Osteoblast (primary cell): ENCODE measurements around the gene KRTAP5-5. TPM values are rescaled to one million over a fixed set of nuclear protein-coding genes. Genes with fewer than 3 reads are reported as not detected.

ENCODE experiments used
- DNase-seq: peaks from one replicate; pipeline ENCODE4 v3.0.0; 2011; ENCODE audit warnings: low spot score, mixed read lengths; ENCODE audit not compliant: insufficient read length; ENCODE audit errors: missing footprints
- H2AFZ ChIP-seq: 2 replicates; pipeline ENCODE4 v1.6.0; 2011; ENCODE audit warnings: mild to moderate bottlenecking, low read length
- H3K27ac ChIP-seq: 2 replicates; pipeline ENCODE4 v1.5.1; 2011; ENCODE audit warnings: mild to moderate bottlenecking, low read depth, low read length, moderate library complexity
- H3K27me3 ChIP-seq: 2 replicates; pipeline ENCODE4 v1.6.0; 2012; ENCODE audit warnings: mild to moderate bottlenecking, control low read depth, inconsistent platforms, low read length, moderate library complexity; ENCODE audit not compliant: insufficient read depth
- H3K36me3 ChIP-seq: 2 replicates; pipeline ENCODE4 v1.5.1; 2011; ENCODE audit warnings: mild to moderate bottlenecking, low read length, control low read depth, moderate library complexity; ENCODE audit not compliant: insufficient read depth
- H3K4me1 ChIP-seq: 2 replicates; pipeline ENCODE4 v1.5.1; 2011; ENCODE audit warnings: mild to moderate bottlenecking, low read length, control low read depth, moderate library complexity; ENCODE audit not compliant: insufficient read depth
- H3K4me2 ChIP-seq: 2 replicates; pipeline ENCODE4 v1.6.0; 2011; ENCODE audit warnings: mild to moderate bottlenecking, low read length; ENCODE audit not compliant: insufficient read depth
- H3K4me3 ChIP-seq: fragments of 200-600 bp; sonication (generic); 3 replicates; pipeline ENCODE4 v1.5.1; 2012; ENCODE audit warnings: mild to moderate bottlenecking, low read length, inconsistent platforms; ENCODE audit not compliant: insufficient read depth
- H3K79me2 ChIP-seq: 2 replicates; pipeline ENCODE4 v1.6.0; 2012; ENCODE audit warnings: mild to moderate bottlenecking, low read length, control low read depth, inconsistent platforms; ENCODE audit not compliant: insufficient read depth
- H3K9me3 ChIP-seq: 2 replicates; pipeline ENCODE4 v1.5.1; 2011; ENCODE audit warnings: low read depth, low read length, control low read depth
- H4K20me1 ChIP-seq: 2 replicates; pipeline ENCODE4 v1.6.0; 2012; ENCODE audit warnings: mild to moderate bottlenecking, low read length, control low read depth; ENCODE audit not compliant: insufficient read depth
- CTCF ChIP-seq: IDR thresholded peaks from 2 replicates; pipeline ENCODE4 v1.5.1; 2011; ENCODE audit warnings: mild to moderate bottlenecking, low read depth, low read length, moderate library complexity; ENCODE audit errors: extremely low read depth
- total RNA-seq: library from RNA; depleted of rRNA; stranded (reverse); fragments of >200 nt; gene quantifications from 2 replicates; pipeline ENCODE4 v1.2.3, GENCODE V29; 2012

KRTAP5-5 gene
- total RNA-seq, 1 donor = not detected

- DNase-seq = peak; percentile 82
- H3K9me3 ChIP-seq = no peaks in the 10 kb centered on the region
- no peak overlapping the region for H3K4me2 ChIP-seq
- H3K27me3 ChIP-seq = peaks cover 30% of the 10 kb centered on the region
- H3K36me3 ChIP-seq = no peaks in the 10 kb centered on the region
- no peak overlapping the region for H2AFZ ChIP-seq
- H3K4me3 ChIP-seq = no peak overlapping the region
- no peaks in the 10 kb centered on the region for H3K4me1 ChIP-seq
- no peak for TF ChIP-seq CTCF
- no peaks in the 10 kb centered on the region for H4K20me1 ChIP-seq
- no peak overlapping the region for H3K27ac ChIP-seq
- no peaks in the 10 kb centered on the region for H3K79me2 ChIP-seq
Measured at GRCh38 chr11:1654388-1655167, 25.0 kb downstream of the KRTAP5-5 start.

- no peaks in the 10 kb centered on the region for H3K36me3 ChIP-seq
- peaks cover 34% of the 10 kb centered on the region for H3K27me3 ChIP-seq
- no peaks in the 10 kb centered on the region for H4K20me1 ChIP-seq
- H3K4me3 ChIP-seq = no peak overlapping the region
- no peaks in the 10 kb centered on the region for H3K4me1 ChIP-seq
- no peaks in the 10 kb centered on the region for H3K79me2 ChIP-seq
- no peak for TF ChIP-seq CTCF
- H3K9me3 ChIP-seq = no peaks in the 10 kb centered on the region
- H3K4me2 ChIP-seq = no peak overlapping the region
- peak; percentile 73 for DNase-seq
- no peak overlapping the region for H2AFZ ChIP-seq
- H3K27ac ChIP-seq = no peak overlapping the region
Measured at GRCh38 chr11:1655168-1656060, 25.8 kb downstream of the KRTAP5-5 start.

GRCh38 chr11:1656061-1656441, 26.5 kb downstream of the KRTAP5-5 start:
- peak; percentile 62 for DNase-seq
- H3K36me3 ChIP-seq = no peaks in the 10 kb centered on the region
- no peak overlapping the region for H3K27ac ChIP-seq
- H3K4me1 ChIP-seq = no peaks in the 10 kb centered on the region
- no peak overlapping the region for H3K4me3 ChIP-seq
- no peak for TF ChIP-seq CTCF
- H2AFZ ChIP-seq = no peak overlapping the region
- H4K20me1 ChIP-seq = no peaks in the 10 kb centered on the region
- H3K4me2 ChIP-seq = no peak overlapping the region
- H3K79me2 ChIP-seq = no peaks in the 10 kb centered on the region
- no peaks in the 10 kb centered on the region for H3K9me3 ChIP-seq
- H3K27me3 ChIP-seq = peaks cover 33% of the 10 kb centered on the region

- DNase-seq = peak; percentile 71
- Histone ChIP-seq H3K36me3 (no peaks in the 10 kb centered on the region), H3K79me2 (no peaks in the 10 kb centered on the region), H3K4me2 (no peak overlapping the region), H2AFZ (no peak overlapping the region), H3K9me3 (no peaks in the 10 kb centered on the region), H4K20me1 (no peaks in the 10 kb centered on the region), H3K27ac (no peak overlapping the region), H3K4me1 (no peaks in the 10 kb centered on the region), H3K27me3 (peaks cover 32% of the 10 kb centered on the region), H3K4me3 (no peak overlapping the region)
- TF ChIP-seq CTCF = no peak
Measured at GRCh38 chr11:1656670-1657069, 27.1 kb downstream of the KRTAP5-5 start.
